NCI-H510A treated with DMSO at 0.1 percent for 48 hours (cell line): ENCODE measurements around the gene SLIT1.
"Not testable (repeated sequence)": the region's sequence is repeated elsewhere in the genome, so short reads cannot be mapped to it uniquely, and the experiment has no call there.

Experiments used
- DNase-seq: peaks from one replicate; lab custom pipeline; 2025; lab: John Stamatoyannopoulos, UW

The SLIT1 gene

DNA sequence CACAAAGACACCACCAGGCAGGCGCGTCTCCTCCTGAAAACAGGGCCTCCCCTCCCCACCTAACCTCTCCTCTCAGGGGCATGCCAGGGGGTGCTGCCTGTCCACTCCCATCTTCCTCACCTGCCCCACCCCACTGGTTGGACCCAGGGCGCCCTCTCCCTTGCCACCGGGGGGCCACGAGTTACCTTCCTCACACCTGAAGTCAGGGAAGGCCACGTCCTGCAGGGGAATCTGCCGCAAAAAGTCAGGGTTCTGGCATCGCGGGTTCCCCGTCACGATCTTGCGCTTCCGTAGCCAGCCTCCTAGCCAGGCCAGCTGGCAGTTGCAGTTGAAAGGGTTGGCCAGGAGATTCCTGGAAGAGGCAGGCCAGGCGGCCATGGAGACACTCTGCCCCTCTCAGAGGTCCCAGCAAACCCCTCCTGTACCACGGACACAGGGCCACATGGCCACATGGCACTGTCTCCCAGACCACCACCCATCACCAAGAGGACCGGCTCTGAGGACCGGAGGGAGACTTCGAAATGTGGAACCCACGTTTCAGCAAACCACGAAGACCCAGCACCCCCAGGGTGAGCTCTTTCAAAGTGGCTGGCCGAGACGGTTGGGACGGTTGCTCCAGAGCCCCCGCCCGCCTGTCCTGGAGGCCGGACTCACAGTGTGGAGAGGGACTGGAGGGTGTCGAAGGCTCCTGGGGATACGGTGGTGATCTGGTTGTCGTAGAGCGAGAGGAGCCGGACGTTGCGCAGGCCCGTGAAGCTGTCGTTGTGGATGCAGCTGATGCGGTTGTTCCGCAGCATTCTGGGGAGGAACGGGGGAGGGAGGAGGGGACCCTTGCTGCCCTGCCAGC lies 142.8 kb downstream of the SLIT1 start:
- DNase-seq: no peak

DNA sequence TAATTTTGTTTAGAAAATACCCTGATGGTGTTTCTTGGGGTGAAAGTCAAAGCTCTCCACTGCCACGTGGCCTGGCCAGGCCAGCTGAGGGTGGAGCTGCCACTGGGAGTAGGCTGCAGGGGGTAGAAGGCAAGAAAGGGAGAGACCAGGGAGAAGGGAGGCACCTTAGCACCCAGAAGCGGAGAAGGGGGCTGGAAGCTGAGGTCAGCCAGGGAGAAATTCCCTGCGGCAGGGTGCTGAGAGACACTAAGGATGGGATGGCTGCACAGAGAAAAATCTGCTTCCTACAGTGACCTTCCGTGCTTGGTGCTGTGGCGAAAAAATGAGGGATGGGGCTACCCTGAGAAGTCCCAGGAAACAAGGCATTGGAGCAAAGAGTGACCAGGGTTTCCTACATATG lies 143.7 kb downstream of the SLIT1 start:
- DNase-seq: no peak

GRCh38 chr10:97040706-97041105 lies 145.1 kb downstream of the SLIT1 start:
- DNase-seq: no peak

- DNase-seq: no peak
Measured at GRCh38 chr10:97040248-97040584, 145.5 kb downstream of the SLIT1 start.

DNA sequence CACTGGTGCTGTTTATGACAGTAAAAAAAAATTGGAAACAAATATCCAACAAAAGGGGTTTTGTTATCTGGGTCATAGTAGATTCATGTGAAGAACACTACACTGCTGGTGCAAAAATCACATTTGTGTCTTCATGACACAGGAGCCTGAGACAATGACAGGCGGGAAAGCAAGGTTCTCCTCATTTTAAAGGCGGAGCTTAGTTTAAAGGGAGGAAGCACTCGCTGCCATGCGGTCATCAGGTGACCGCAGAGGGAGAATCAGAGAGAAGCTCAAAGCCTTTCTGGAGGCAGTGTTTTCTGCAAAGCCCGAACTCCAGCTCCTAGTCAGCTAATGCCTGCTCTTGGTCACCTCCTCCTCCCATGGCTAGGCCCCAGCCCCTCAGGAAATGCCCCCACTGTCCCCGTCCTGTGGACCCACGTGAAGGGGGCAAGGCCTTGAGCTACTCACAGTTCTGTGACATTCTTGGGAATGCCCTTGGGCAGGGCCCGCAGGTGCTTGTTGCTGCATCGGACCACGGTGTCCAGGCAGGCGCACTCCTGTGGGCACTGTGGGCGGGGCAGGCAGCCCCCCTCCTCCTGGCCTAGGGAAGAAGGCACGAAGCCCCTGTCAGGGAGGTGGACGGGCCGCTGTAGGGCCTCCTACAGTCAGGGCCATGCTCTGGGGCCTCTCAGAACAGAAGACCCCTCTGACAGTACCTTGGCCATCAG lies 146.1 kb downstream of the SLIT1 start:
- DNase-seq: no peak

- DNase-seq: no peak
Measured at GRCh38 chr10:97038688-97039087, 147.1 kb downstream of the SLIT1 start.

DNA sequence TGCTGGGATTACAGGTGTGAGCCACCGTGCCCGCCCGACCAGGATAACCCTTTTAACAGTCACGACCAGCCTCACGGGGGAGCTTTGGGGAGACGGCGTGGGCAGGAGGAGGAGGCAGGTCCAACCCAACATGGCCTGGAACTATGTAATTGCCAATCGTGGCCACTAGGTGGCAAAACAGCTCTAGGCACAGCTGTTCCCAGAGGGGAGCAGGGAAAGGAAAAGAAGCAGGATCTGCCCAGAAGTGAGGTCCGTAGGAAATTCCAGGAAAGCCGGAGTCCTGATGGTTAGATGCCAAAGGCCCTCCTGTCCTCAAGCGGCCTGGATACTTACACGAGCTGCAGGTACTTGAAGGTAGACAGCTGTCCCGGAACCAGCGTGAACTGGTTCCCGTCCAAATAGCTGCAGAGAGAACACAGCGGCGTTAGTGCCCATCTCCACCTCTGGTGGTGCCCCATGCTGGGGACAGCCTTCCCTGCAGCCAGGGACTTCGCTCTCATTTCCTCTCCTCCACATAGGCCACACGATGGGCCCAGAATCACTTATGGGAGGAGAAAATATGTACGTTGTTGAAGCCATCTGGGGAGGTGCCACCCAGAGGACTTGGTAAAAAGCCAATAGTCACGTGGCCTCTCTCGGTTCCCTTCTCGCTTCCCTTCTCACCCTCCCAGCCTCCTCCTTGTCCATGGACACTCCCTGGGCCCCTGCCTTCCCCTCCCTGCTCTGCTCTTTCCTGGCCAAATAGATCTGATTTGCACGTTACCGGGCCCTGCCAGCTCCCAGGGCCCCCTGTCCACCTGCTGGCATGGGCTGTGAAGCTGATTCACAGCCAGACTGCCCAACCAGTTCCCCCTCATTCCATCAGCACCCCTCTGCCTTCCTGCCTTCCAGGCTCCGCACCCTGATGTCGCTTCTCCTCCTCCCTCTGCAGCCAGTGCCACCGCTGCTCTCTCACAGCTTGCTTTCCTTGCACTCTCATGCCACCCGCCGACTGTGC lies 148.1 kb downstream of the SLIT1 start:
- DNase-seq: peak; percentile 84

- DNase-seq: no peak
Measured at GRCh38 chr10:97034958-97035769, 150.6 kb downstream of the SLIT1 start.

- no peak for DNase-seq
Measured at GRCh38 chr10:97034301-97034700, 151.5 kb downstream of the SLIT1 start.

DNA sequence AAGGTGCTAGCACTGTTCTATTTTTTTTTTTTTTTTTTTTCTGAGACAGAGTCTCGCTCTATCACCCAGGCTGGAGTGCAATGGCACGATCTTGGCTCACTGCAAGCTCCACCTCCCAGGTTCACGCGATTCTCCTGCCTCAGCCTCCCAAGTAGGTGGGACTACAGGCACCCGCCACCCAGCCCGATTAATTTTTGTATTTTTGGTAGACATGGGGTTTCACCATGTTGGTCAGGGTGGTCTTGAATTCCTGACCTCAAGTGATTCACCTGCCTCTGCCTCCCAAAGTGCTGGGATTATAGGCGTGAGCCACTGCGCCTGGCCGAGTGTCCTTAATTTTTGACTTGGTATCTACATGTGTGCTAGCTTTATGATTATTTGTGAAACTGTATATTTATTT lies 151.9 kb downstream of the SLIT1 start:
- DNase-seq: not testable (repeated sequence)

DNA sequence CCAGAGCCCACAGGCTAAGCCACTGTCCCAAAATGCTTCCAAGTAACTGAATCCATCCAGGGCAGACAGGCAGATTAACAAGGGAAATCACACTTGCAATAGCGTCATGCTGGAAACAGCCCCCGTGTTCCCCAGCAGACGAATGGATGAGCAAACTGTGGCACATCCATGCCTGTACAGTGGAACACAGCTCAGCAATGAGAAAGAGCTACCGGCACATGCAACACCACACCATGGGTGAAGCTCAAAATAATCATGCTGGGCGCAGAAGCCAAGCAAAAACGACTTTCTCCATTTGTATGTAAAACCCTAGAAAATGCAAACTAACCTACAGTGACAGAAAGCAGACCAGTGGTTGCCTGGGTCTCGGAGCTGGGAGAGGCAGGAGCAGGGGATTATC lies 153.1 kb downstream of the SLIT1 start:
- DNase-seq: no peak

DNA sequence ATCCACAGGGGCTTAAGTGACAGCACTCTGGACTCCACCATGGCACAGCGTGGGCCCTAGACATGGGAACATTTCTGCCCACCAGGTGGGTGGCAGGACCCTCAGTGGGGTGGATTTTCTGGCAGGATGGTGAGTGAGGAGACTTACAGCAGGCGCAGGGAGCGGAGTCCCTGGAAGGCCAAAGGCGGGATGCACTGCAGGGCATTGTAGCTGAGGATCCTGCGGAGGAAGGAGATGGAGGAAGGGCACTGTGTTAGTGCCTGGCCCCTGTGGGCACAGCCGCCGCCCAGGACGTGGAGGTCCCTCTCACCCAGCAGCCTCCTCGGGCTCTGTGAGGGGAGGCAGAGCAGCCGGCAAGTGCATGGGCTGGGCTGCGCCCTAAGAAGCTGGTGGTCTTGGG lies 154.3 kb downstream of the SLIT1 start:
- no peak for DNase-seq

DNA sequence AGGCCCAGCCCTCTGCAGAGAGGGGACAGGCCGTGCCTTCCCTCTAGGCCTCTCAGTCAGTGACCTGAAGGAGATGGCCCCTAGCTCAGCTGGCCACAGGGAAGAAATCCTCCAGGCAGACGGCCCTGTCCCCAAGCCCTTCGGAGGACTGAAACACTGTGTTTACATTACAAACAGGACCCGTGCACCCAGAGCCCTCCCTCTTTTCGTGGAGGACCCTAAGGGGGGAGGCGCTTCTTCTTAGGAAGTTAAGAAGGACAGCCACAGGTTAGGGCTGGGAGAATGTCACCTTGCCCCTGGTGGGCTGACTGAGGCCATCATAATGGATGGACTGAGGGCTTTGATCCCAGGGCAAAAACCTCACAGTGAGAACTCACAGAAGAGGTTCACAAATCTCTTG lies 154.9 kb downstream of the SLIT1 start:
- no peak for DNase-seq

DNA sequence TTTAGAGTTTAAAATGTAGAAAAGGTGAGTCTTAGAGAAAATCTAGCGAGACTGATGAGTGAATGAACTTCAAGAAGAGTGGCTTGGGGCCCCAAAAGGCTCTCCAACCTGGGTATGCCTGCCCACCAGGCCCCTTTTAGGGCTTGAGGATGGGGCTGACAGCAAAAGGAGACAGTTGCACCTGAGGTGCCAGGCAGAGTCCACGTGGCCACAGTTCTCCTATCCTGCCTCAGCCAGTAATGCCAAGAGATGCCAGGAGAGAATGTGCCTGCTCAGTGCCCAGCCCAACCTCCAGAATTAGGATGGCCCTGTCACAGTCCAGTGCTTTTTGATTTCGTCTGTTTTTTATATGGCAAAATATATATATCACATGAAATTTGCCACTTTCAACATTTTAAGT lies 156.5 kb downstream of the SLIT1 start:
- DNase-seq: no peak

DNA sequence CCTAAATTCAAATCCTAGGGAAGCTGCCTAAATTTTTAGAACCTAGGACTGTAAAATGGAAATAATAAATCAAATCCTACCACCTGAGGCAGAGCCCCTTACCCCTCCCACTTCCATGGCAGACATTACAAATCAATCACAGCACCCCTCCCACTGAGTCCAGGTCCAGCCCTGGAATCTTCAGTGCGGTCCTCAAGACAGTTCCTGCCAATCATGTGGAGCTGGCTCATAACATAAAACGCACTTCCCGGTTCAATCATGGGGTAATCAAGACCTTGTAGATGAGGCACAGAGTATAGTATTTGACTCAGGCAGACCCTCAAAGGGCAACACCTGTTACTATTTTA lies 157.0 kb downstream of the SLIT1 start:
- DNase-seq: no peak

GRCh38 chr10:97028126-97028831 lies 157.5 kb downstream of the SLIT1 start:
- DNase-seq: no peak

DNA sequence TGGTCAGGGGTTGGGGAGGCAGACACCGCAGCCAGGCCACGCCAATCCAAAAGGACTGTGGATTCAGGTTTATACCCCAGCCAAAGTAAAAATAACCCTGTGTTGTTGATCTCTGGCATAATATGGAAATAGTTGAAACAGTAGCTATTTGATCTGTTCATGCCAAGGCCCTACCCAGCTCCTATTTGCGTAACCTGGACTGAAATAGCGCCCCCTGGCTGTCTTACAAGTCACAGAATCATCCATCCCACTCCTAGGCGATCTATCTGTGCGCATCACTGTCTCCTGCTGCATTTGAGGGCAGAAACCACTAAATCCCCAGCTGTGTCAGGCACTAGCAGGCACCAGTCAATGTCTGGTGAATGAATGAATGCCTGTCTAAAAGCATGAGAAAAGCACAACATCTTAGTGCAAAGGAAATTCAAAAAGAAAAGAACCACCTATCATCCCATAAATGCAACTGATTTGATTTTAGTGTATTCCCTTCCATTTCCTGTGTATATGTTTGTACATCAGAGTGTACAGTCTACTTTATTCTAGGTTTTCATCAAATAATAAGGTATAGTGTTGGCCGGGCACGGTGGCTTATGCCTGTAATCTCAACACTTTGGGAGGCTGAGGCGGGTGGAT lies 160.0 kb downstream of the SLIT1 start:
- peak; percentile 20 for DNase-seq

DNA sequence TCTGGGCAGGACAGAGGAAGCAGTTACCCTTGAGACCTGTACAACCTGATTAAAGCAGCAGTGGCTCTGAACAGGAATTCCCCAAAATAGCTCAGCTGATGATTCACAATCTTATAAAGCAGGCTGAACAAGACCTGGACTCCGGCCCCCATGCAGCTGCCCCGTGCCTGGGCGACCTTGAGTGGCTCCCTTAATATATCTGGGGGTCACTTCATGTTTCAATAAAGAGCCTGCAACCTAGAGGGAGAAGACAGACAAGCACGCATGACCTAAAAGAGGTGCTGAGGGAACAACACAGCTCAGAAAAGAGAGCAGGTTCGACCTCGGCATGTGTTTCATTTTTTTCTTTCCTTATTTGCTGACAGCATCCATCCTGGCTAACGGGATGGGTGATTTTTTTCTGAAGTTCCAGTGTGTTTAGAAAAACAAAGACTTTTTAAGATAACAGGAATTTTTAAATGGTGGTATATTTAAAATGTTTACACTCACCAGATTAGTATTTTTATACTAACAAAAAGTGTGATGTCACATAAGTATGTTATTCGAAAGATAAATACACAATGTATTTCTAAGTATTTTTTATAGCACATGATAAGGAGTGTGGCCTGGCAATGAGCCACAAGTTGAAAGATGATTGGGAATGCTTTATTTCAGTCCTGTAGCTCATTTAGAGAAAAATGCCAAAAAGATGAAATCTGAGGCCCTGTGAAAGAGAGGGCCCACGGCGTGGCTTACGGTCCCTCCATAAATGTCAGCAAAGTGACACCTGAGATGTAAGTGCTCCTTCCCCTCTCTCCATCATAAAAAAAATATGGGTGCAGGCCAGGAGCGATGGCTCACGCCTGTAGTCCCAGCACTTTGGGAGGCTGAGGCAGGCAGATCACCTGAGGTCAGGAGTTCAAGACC lies 161.3 kb downstream of the SLIT1 start:
- no peak for DNase-seq

- DNase-seq: no peak
Measured at GRCh38 chr10:97023401-97024167, 162.2 kb downstream of the SLIT1 start.
